Psoas muscle (tissue), 8 donors: ENCODE data around the gene RNF26. TPM values are rescaled to one million over a fixed set of nuclear protein-coding genes. Genes with fewer than 3 reads are reported as not detected.

Source experiments
- ATAC-seq, 4 donors: fragments of 200-7000 bp; cut with Tn5 transposase; one replicate each; pipeline ENCODE4 v1.9.1; 2020; ENCODE audit warnings: moderate library complexity in 3 of 4, mild to moderate bottlenecking in 2 of 4
- DNase-seq, 2 donors: peaks; one replicate each; pipeline ENCODE4 v3.0.0-alpha.2; 2020
- H3K27ac ChIP-seq: fragments of 200-600 bp; one replicate; pipeline ENCODE4 v1.8.0; 2022
- H3K27me3 ChIP-seq, 3 donors: fragments of 200-600 bp in 1 of 3; one replicate each; pipeline versions ENCODE4 v1.6.1 to v1.8.0; 2013 to 2022; ENCODE audit warnings: low read length in 2 of 3, mild to moderate bottlenecking in 2 of 3, moderate library complexity in 1 of 3; ENCODE audit not compliant: insufficient read depth in 3 of 3
- H3K36me3 ChIP-seq, 2 donors: fragments of 200-600 bp in 1 of 2; one replicate each; pipeline versions ENCODE4 v1.6.1 to v1.8.0; 2013 to 2022; ENCODE audit warnings: low read depth in 1 of 2, mild to moderate bottlenecking in 1 of 2, moderate library complexity in 1 of 2; ENCODE audit not compliant: insufficient read depth in 1 of 2
- H3K4me1 ChIP-seq: fragments of 200-600 bp; one replicate; pipeline ENCODE4 v1.8.0; 2022
- H3K4me3 ChIP-seq: fragments of 200-600 bp; one replicate; pipeline ENCODE4 v1.8.0; 2022; ENCODE audit warnings: mild to moderate bottlenecking
- H3K9me3 ChIP-seq: fragments of 200-600 bp; one replicate; pipeline ENCODE4 v1.8.0; 2022
- CTCF ChIP-seq: fragments of 200-600 bp; IDR thresholded peaks from one replicate; pipeline ENCODE4 v1.8.0; 2022; ENCODE audit warnings: antibody characterized with exemption
- WGBS, 3 donors: extraction: QIAGEN DNeasy Blood & Tissue Kit; methylation state at CpG; one replicate each; pipeline versions ENCODE4 v1.1.6 to v1.1.7; 2013; 5-methylcytosine and 5-hydroxymethylcytosine counted together
- intact Hi-C, 2 donors: fragments of 100-400 bp; cut with DNase I; formaldehyde crosslinking; loops; one replicate each; pipeline versions ENCODE4 v1.11.0 to v1.14.2; 2022
- polyA plus RNA-seq, 3 donors: library from polyadenylated mRNA; stranded (reverse); fragments of 200-250 nt; gene quantifications; one replicate each; pipeline ENCODE4 v1.2.3, GENCODE V29; 2013
- total RNA-seq, 4 donors: library from RNA; stranded (reverse); fragmentation: NEBNext Ultra II Directional in 2 of 4; extraction: Animal tissue kit (Norgen Biotek cat#: 25700) in 2 of 4; gene quantifications; one replicate each; pipeline versions ENCODE4 v1.2.1 to v1.2.4, GENCODE V29; 2021 to 2023
- donor health status: healthy with polysubstance abuse.
- donor health status: DM: no; HTN: no; CAD: no; lungs with moderate emphysema.
- donor health status: Bipolar disorder and iron deficiency.
- donor health status: healthy.
- donor health status: DM: yes; HTN: yes; CAD: no.
- donor health status: DM: no; HTN: no; CAD: no.
- donor health status: DM: no; HTN: no; CAD: no.
- donor health status: DM: yes; HTN: yes; CAD: no.

The RNF26 gene
- total and polyA plus RNA-seq, 7 donors: 5.8 to 8.9 (median 7.3) TPM

- H3K27me3 ChIP-seq: no peaks in the 10 kb centered on the region
- DNase-seq: peak; percentile 70 to 89
- no peaks in the 10 kb centered on the region for H3K9me3 ChIP-seq
- peak overlapping the region; percentile 45 for H3K4me3 ChIP-seq
- TF ChIP-seq CTCF: no peak
- ATAC-seq: peak; percentile 20 to 54 (median 50)
- peaks cover 0 to 6% of the 10 kb centered on the region in 2 donors for H3K36me3 ChIP-seq
- peak overlapping the region; percentile 97 for H3K27ac ChIP-seq
- intact Hi-C loops: no loop called here
- WGBS, 3 donors: 15 to 21% (median 16%) methylated on average over 8 of the region's 8 CpGs
- H3K4me1 ChIP-seq: peaks cover 96% of the 10 kb centered on the region
Observed at GRCh38 chr11:119370486-119371046, 36.2 kb downstream of the RNF26 start.

GRCh38 chr11:119371067-119371601 is 36.8 kb downstream of the RNF26 start:
- H3K4me1 ChIP-seq: peaks cover 96% of the 10 kb centered on the region
- DNase-seq: no peak
- H3K27ac ChIP-seq: peak overlapping the region; percentile 97
- intact Hi-C loops: no loop called here
- ATAC-seq: peak in 2 of 4 donors; percentile 4 to 9
- no peak for TF ChIP-seq CTCF
- no peaks in the 10 kb centered on the region for H3K27me3 ChIP-seq
- no peaks in the 10 kb centered on the region for H3K9me3 ChIP-seq
- peak overlapping the region; percentile 45 for H3K4me3 ChIP-seq
- peaks cover 0 to 6% of the 10 kb centered on the region in 2 donors for H3K36me3 ChIP-seq
- 28 to 36% (median 33%) methylated on average over 8 of the region's 8 CpGs for WGBS, 3 donors

GRCh38 chr11:119371778-119372182 is 37.5 kb downstream of the RNF26 start:
- Histone ChIP-seq H3K27ac (peak overlapping the region; percentile 97), H3K4me1 (peaks cover 93% of the 10 kb centered on the region), H3K27me3 (no peaks in the 10 kb centered on the region), H3K4me3 (peak overlapping the region; percentile 84), H3K9me3 (no peaks in the 10 kb centered on the region), H3K36me3 (peaks cover 0 to 4% of the 10 kb centered on the region in 2 donors)
- ATAC-seq (peak; percentile 26 to 46 (median 33)), DNase-seq (peak; percentile 62 to 88)
- TF ChIP-seq CTCF: peak; percentile 20
- WGBS, 3 donors: 21 to 51% (median 25%) methylated on average over 8 of the region's 8 CpGs
- intact Hi-C loops: no loop called here

- Histone ChIP-seq H3K27me3 (no peaks in the 10 kb centered on the region), H3K9me3 (no peaks in the 10 kb centered on the region), H3K4me1 (peaks cover 90% of the 10 kb centered on the region), H3K4me3 (peak overlapping the region; percentile 84), H3K27ac (peak overlapping the region; percentile 97), H3K36me3 (no peaks in the 10 kb centered on the region)
- 30 to 54% (median 36%) methylated on average over 26 of the region's 26 CpGs for WGBS, 3 donors
- peak; percentile 6 to 21 (median 14) for ATAC-seq
- TF ChIP-seq CTCF: no peak
- DNase-seq: peak; percentile 50 to 89
- intact Hi-C loops: no loop called here
Observed at GRCh38 chr11:119372260-119373058, 38.1 kb downstream of the RNF26 start.
